Neural progenitor cell (in vitro differentiated cells): ENCODE measurements around the gene NOL3. TPM values are rescaled to one million over a fixed set of nuclear protein-coding genes. Genes with fewer than 3 reads are reported as not detected.
A peak's percentile ranks its signal among the peaks of the same experiment; 100 is the strongest.

ENCODE experiments used
- DNase-seq: peaks from one replicate; pipeline ENCODE4 v3.0.0-alpha.2; 2016; ENCODE audit warnings: low spot score
- H2AFZ ChIP-seq: fragments of 200-600 bp; sonication (generic); replicated peaks from 2 replicates; pipeline ENCODE4 v1.6.1; 2016; ENCODE audit warnings: antibody characterized with exemption
- H3F3A ChIP-seq: fragments of 200-600 bp; sonication (generic); 2 replicates; pipeline ENCODE4 v1.6.1; 2016; ENCODE audit warnings: antibody characterized with exemption, low read depth
- H3K27ac ChIP-seq: fragments of 200-600 bp; sonication (generic); 2 replicates; pipeline ENCODE4 v1.5.1; 2016; ENCODE audit warnings: mild to moderate bottlenecking
- H3K27me3 ChIP-seq: fragments of 200-600 bp; sonication (generic); 2 replicates; pipeline ENCODE4 v1.6.1; 2016; ENCODE audit warnings: mild to moderate bottlenecking, moderate library complexity
- H3K36me3 ChIP-seq: fragments of 200-600 bp; sonication (generic); 2 replicates; pipeline ENCODE4 v1.5.1; 2016
- H3K4me1 ChIP-seq: fragments of 200-600 bp; sonication (generic); 2 replicates; pipeline ENCODE4 v1.6.1; 2016; ENCODE audit warnings: mixed run types
- H3K4me2 ChIP-seq: fragments of 200-600 bp; sonication (generic); 2 replicates; pipeline ENCODE4 v1.6.1; 2016
- H3K4me3 ChIP-seq: fragments of 200-600 bp; sonication (generic); 2 replicates; pipeline ENCODE4 v1.5.1; 2016
- H3K79me2 ChIP-seq: fragments of 200-600 bp; sonication (generic); 2 replicates; pipeline ENCODE4 v1.6.1; 2016; ENCODE audit warnings: low read depth
- H3K9ac ChIP-seq: fragments of 200-600 bp; sonication (generic); 2 replicates; pipeline ENCODE4 v1.6.1; 2016
- H3K9me3 ChIP-seq: fragments of 200-600 bp; sonication (generic); 2 replicates; pipeline ENCODE4 v1.5.1; 2016; ENCODE audit warnings: low read depth
- H4K20me1 ChIP-seq: fragments of 200-600 bp; sonication (generic); 2 replicates; pipeline ENCODE4 v1.6.1; 2016; ENCODE audit warnings: low read depth
- H3K27ac Mint-ChIP-seq: 3 replicates; pipeline ENCODE4 v1.8.0; 2021; ENCODE audit warnings: mixed read lengths
- H3K27me3 Mint-ChIP-seq: 2 replicates; pipeline ENCODE4 v1.8.0; 2022; ENCODE audit warnings: low read depth, mild to moderate bottlenecking, inconsistent platforms, moderate library complexity, mixed read lengths; ENCODE audit not compliant: insufficient read depth
- H3K36me3 Mint-ChIP-seq: 3 replicates; pipeline ENCODE4 v1.8.0; 2021; ENCODE audit warnings: mixed read lengths
- H3K4me1 Mint-ChIP-seq: 3 replicates; pipeline ENCODE4 v1.8.0; 2021; ENCODE audit warnings: mixed read lengths
- H3K4me3 Mint-ChIP-seq: 3 replicates; pipeline ENCODE4 v1.8.0; 2021; ENCODE audit warnings: mild to moderate bottlenecking, moderate library complexity, mixed read lengths
- H3K9me3 Mint-ChIP-seq: 3 replicates; pipeline ENCODE4 v1.8.0; 2020; ENCODE audit warnings: mixed read lengths
- EZH2 ChIP-seq: fragments of 200-600 bp; sonication (generic); IDR thresholded peaks from 2 replicates; pipeline ENCODE4 v1.6.1; 2017; ENCODE audit warnings: antibody characterized with exemption, mild to moderate bottlenecking, moderate library complexity
- EZH2phosphoT487 ChIP-seq: fragments of 200-600 bp; sonication (generic); IDR thresholded peaks from 2 replicates; pipeline ENCODE4 v1.6.1; 2017; ENCODE audit warnings: antibody characterized with exemption
- total RNA-seq: library from RNA; depleted of rRNA; stranded (reverse); fragments of >200 nt; gene quantifications from 2 replicates; pipeline ENCODE4 v1.2.3, GENCODE V29; 2015; ENCODE audit warnings: low replicate concordance
- TF ChIP-seq, protein P1 (sequence below): fragments of 200-600 bp; sonication (generic); IDR thresholded peaks from 2 replicates; pipeline ENCODE4 v1.5.1; 2017; ENCODE audit warnings: antibody characterized with exemption, mild to moderate bottlenecking

NOL3 gene
- total RNA-seq, 1 donor from 2014 or later: 0.37 TPM

- no peak overlapping the region for H2AFZ ChIP-seq
- Mint-ChIP-seq H3K9me3 (no peaks in the 10 kb centered on the region), H3K4me3 (peak overlapping the region; percentile 27), H3K4me1 (peaks cover 23% of the 10 kb centered on the region), H3K27ac (no peak overlapping the region), H3K27me3 (peaks cover 76% of the 10 kb centered on the region), H3K36me3 (no peaks in the 10 kb centered on the region)
- TF ChIP-seq EZH2phosphoT487: no peak
- TF ChIP-seq EZH2: no peak
- TF ChIP-seq, protein P1, sequence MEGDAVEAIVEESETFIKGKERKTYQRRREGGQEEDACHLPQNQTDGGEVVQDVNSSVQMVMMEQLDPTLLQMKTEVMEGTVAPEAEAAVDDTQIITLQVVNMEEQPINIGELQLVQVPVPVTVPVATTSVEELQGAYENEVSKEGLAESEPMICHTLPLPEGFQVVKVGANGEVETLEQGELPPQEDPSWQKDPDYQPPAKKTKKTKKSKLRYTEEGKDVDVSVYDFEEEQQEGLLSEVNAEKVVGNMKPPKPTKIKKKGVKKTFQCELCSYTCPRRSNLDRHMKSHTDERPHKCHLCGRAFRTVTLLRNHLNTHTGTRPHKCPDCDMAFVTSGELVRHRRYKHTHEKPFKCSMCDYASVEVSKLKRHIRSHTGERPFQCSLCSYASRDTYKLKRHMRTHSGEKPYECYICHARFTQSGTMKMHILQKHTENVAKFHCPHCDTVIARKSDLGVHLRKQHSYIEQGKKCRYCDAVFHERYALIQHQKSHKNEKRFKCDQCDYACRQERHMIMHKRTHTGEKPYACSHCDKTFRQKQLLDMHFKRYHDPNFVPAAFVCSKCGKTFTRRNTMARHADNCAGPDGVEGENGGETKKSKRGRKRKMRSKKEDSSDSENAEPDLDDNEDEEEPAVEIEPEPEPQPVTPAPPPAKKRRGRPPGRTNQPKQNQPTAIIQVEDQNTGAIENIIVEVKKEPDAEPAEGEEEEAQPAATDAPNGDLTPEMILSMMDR: no peak
- peaks cover 30% of the 10 kb centered on the region for H3F3A ChIP-seq
- H3K4me1 ChIP-seq: peaks cover 11% of the 10 kb centered on the region
- H4K20me1 ChIP-seq: peaks cover 36% of the 10 kb centered on the region
- H3K9me3 ChIP-seq: no peaks in the 10 kb centered on the region
- DNase-seq: no peak
- H3K79me2 ChIP-seq: no peaks in the 10 kb centered on the region
- H3K27ac ChIP-seq: no peak overlapping the region
- peaks cover 100% of the 10 kb centered on the region for H3K27me3 ChIP-seq
- no peaks in the 10 kb centered on the region for H3K36me3 ChIP-seq
- no peak overlapping the region for H3K4me2 ChIP-seq
- no peak overlapping the region for H3K9ac ChIP-seq
- no peak overlapping the region for H3K4me3 ChIP-seq
Observed at GRCh38 chr16:67169011-67169451, 1.3 kb upstream of the NOL3 start.

DNA sequence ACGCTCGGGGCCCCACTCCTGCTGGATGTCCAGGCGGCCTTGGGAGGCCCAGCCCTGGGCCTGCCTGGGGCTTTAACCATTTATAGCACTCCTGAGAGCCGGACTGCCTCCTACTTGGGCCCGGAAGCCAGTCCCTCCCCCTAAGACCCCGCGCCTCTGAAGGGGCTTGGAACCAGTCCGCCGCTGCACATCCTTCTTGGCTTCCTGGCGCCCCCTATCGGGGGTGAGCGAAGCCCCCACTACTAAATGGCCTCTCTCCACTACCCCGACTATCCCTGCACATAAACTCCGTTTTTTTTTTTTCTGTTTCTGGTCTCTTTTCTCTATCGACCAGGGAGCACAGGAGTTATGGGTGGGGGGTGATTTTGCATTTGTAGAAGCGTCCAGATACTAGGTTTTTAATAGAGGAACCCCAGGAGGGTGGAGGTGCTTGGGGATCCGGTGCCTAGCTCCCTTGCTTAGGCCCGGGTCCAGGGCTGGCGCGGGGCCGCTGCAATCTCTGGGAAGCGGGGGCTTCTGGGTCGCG lies 633 bp upstream of the NOL3 start:
- H3K27ac ChIP-seq: no peak overlapping the region
- H3K9ac ChIP-seq: no peak overlapping the region

DNA sequence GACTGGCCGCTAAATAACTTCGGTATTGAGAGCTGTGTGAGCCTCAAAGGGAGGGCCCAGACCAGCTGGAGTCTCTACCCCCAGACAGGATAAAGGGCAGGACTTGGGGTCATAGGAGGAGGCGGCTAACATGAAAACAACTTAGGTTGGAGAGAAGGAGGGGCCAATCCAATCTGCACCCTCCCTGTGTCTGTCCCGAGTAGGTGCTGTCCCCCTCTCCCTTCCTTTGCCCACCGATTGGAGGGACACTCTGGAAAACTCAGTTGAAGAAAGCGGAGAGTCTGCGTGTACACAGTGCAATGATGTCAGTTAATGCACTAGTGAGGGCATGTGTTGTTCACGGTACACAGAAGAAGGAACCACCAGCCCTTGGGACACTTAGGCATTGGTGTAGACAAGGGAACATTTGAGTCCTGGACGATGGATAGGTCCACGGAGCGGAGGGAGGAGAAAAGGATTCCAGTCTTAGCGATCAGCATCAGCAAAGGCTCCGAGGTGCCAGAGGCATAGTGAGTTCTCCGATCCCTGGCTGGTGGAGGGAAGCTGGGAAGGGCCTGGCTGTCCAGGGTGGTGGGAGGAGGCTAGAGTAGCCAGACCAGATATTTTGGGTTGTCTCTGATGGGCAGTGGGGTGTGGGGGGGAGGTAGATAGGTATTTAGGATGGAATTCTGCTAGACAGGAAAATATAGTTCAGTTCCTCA lies 761 bp downstream of the NOL3 start:
- Histone ChIP-seq H3K9me3 (no peaks in the 10 kb centered on the region), H3F3A (peaks cover 37% of the 10 kb centered on the region), H3K9ac (no peak overlapping the region), H3K27ac (no peak overlapping the region), H3K36me3 (no peaks in the 10 kb centered on the region), H3K27me3 (peaks cover 100% of the 10 kb centered on the region), H3K4me2 (peak overlapping the region; percentile 80), H3K4me1 (peaks cover 11% of the 10 kb centered on the region), H4K20me1 (peaks cover 41% of the 10 kb centered on the region), H2AFZ (peak overlapping the region; percentile 83), H3K4me3 (peak overlapping the region; percentile 63), H3K79me2 (no peaks in the 10 kb centered on the region)
- peaks cover 23% of the 10 kb centered on the region for H3K4me1 Mint-ChIP-seq
- peak overlapping the region; percentile 80 for H3K4me3 Mint-ChIP-seq
- peaks cover 1% of the 10 kb centered on the region for H3K36me3 Mint-ChIP-seq
- no peak overlapping the region for H3K27ac Mint-ChIP-seq
- TF ChIP-seq EZH2phosphoT487 (no peak), EZH2 (no peak)
- TF ChIP-seq, protein P1: no peak
- no peak for DNase-seq
- no peaks in the 10 kb centered on the region for H3K9me3 Mint-ChIP-seq
- H3K27me3 Mint-ChIP-seq: peaks cover 73% of the 10 kb centered on the region

More for the DNA sequence above, 633 bp upstream of the NOL3 start:
- Histone ChIP-seq H3K4me3 (peak overlapping the region; percentile 63), H3K27me3 (peaks cover 100% of the 10 kb centered on the region), H3K4me2 (peak overlapping the region; percentile 80), H3K9me3 (no peaks in the 10 kb centered on the region), H2AFZ (peak overlapping the region; percentile 83), H3F3A (peaks cover 37% of the 10 kb centered on the region), H3K36me3 (no peaks in the 10 kb centered on the region), H3K4me1 (peaks cover 11% of the 10 kb centered on the region), H4K20me1 (peaks cover 36% of the 10 kb centered on the region), H3K79me2 (no peaks in the 10 kb centered on the region)
- Mint-ChIP-seq H3K4me1 (peaks cover 23% of the 10 kb centered on the region), H3K4me3 (peak overlapping the region; percentile 86), H3K9me3 (no peaks in the 10 kb centered on the region), H3K36me3 (no peaks in the 10 kb centered on the region), H3K27me3 (peaks cover 73% of the 10 kb centered on the region), H3K27ac (peak overlapping the region; percentile 53)
- TF ChIP-seq, protein P1: peak; percentile 87
- peak; percentile 70 for TF ChIP-seq EZH2
- TF ChIP-seq EZH2phosphoT487: peak; percentile 43
- DNase-seq: peak; percentile 93
